Measurements from ENCODE around the gene RIN3. TPM values are rescaled to one million over a fixed set of nuclear protein-coding genes. Genes with fewer than 3 reads are reported as not detected.

Gene RIN3
- total and polyA plus RNA-seq, 2 experiments from 2014 or later = 1.8 to 7.0 TPM

DNA sequence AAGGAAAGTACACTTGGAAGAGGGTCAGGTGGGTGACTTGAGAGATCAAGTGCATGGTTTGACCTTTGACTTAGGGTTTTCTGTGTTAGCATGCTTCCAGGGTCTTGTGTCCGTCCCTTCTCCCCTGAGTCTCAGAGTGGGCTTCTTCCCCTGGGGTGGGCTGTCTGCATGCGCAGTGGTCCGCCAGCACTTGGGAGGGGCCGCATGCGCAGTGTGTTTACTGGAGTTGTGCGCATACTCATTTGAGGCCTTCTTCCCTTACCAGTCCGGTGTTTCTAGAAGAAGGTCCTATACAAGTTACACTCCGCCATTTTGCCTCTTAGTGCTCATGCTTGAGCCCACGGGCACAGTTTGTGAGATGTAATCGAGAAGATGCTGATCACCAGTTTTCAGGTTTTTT is 58.5 kb downstream of the RIN3 start:
- peaks cover 4% of the 10 kb centered on the region; the same call in 1 of the 2 replicates for H3K36me3 ChIP-seq (ENCODE audit: low read depth)
- no peaks in the 10 kb centered on the region for H3K9me2 ChIP-seq (ENCODE audit: insufficient read depth)
- DNase-seq = no peak
- no peaks in the 10 kb centered on the region for H4K20me1 ChIP-seq (ENCODE audit: insufficient read depth)
- H3K9me3 ChIP-seq (ENCODE audit: low read depth) = no peaks in the 10 kb centered on the region
- no peak overlapping the region for H3K9ac ChIP-seq
- no peak overlapping the region for H2AFZ ChIP-seq
- no peaks in the 10 kb centered on the region for H3K27me3 ChIP-seq (replicated peaks; ENCODE audit: insufficient read depth)
- TF ChIP-seq EZH2phosphoT487 (IDR thresholded peaks at IDR 0.05; ENCODE audit: insufficient read depth, low read depth) (no peak), EZH2 (IDR thresholded peaks at IDR 0.05; ENCODE audit: insufficient read depth, poor library complexity, severe bottlenecking) (no peak)
- H3K27ac ChIP-seq = no peak overlapping the region
- H3K79me2 ChIP-seq (ENCODE audit: insufficient read depth) = no peaks in the 10 kb centered on the region
- no peak overlapping the region for H3K4me2 ChIP-seq (ENCODE audit: unreplicated experiment)
- no peak overlapping the region for H3K4me3 ChIP-seq
- no peaks in the 10 kb centered on the region for H3F3A ChIP-seq (ENCODE audit: insufficient read depth)
- WGBS, 2 experiments (ENCODE audit: low coverage in 1 of 2, low lambda C conversion rate in 2 of 2, missing lambda C conversion rate in 2 of 2) = 89 to 90% methylated on average over 10 of the region's 10 CpGs
- in situ Hi-C loops (cut with MboI) = no loop called here
- no peaks in the 10 kb centered on the region for H3K4me1 ChIP-seq (ENCODE audit: insufficient read depth)

- Histone ChIP-seq H3K9ac (no peak overlapping the region), H3F3A (ENCODE audit: insufficient read depth) (no peaks in the 10 kb centered on the region), H3K9me2 (ENCODE audit: insufficient read depth) (no peaks in the 10 kb centered on the region), H3K4me3 (no peak overlapping the region), H3K9me3 (ENCODE audit: low read depth) (no peaks in the 10 kb centered on the region), H3K4me2 (ENCODE audit: unreplicated experiment) (no peak overlapping the region), H3K27ac (no peak overlapping the region), H4K20me1 (ENCODE audit: insufficient read depth) (no peaks in the 10 kb centered on the region), H2AFZ (no peak overlapping the region), H3K36me3 (ENCODE audit: low read depth) (peaks cover 6% of the 10 kb centered on the region; the same call in 1 of the 2 replicates), H3K27me3 (replicated peaks; ENCODE audit: insufficient read depth) (no peaks in the 10 kb centered on the region), H3K4me1 (ENCODE audit: insufficient read depth) (peaks cover 8% of the 10 kb centered on the region), H3K79me2 (ENCODE audit: insufficient read depth) (no peaks in the 10 kb centered on the region)
- WGBS, 2 experiments (ENCODE audit: low coverage in 1 of 2, low lambda C conversion rate in 2 of 2, missing lambda C conversion rate in 2 of 2) = 99% methylated on average over 8 of the region's 8 CpGs
- TF ChIP-seq EZH2 (IDR thresholded peaks at IDR 0.05; ENCODE audit: insufficient read depth, poor library complexity, severe bottlenecking) (no peak), EZH2phosphoT487 (IDR thresholded peaks at IDR 0.05; ENCODE audit: insufficient read depth, low read depth) (no peak)
- no peak for DNase-seq
- in situ Hi-C loops (cut with MboI) = no loop called here
Measured at GRCh38 chr14:92573761-92574498, 60.3 kb downstream of the RIN3 start.

- in situ Hi-C loops (cut with MboI) = no loop called here
- Histone ChIP-seq H3K9me3 (ENCODE audit: low read depth) (no peaks in the 10 kb centered on the region), H3F3A (ENCODE audit: insufficient read depth) (no peaks in the 10 kb centered on the region), H3K9ac (no peak overlapping the region), H3K79me2 (ENCODE audit: insufficient read depth) (no peaks in the 10 kb centered on the region), H3K36me3 (ENCODE audit: low read depth) (peaks cover 6% of the 10 kb centered on the region; the same call in 1 of the 2 replicates), H3K4me3 (no peak overlapping the region), H3K27ac (no peak overlapping the region), H4K20me1 (ENCODE audit: insufficient read depth) (no peaks in the 10 kb centered on the region), H3K27me3 (replicated peaks; ENCODE audit: insufficient read depth) (no peaks in the 10 kb centered on the region), H3K4me2 (ENCODE audit: unreplicated experiment) (no peak overlapping the region), H3K4me1 (ENCODE audit: insufficient read depth) (peaks cover 11% of the 10 kb centered on the region), H2AFZ (no peak overlapping the region), H3K9me2 (ENCODE audit: insufficient read depth) (no peaks in the 10 kb centered on the region)
- TF ChIP-seq EZH2phosphoT487 (IDR thresholded peaks at IDR 0.05; ENCODE audit: insufficient read depth, low read depth) (no peak), EZH2 (IDR thresholded peaks at IDR 0.05; ENCODE audit: insufficient read depth, poor library complexity, severe bottlenecking) (no peak)
- WGBS, 2 experiments (ENCODE audit: low coverage in 1 of 2, low lambda C conversion rate in 2 of 2, missing lambda C conversion rate in 2 of 2) = 96 to 97% methylated on average over 7 of the region's 7 CpGs
- no peak for DNase-seq
Measured at GRCh38 chr14:92575061-92575747, 61.6 kb downstream of the RIN3 start.

GRCh38 chr14:92575748-92576303 is 62.2 kb downstream of the RIN3 start:
- TF ChIP-seq EZH2 (IDR thresholded peaks at IDR 0.05; ENCODE audit: insufficient read depth, poor library complexity, severe bottlenecking) (no peak), EZH2phosphoT487 (IDR thresholded peaks at IDR 0.05; ENCODE audit: insufficient read depth, low read depth) (no peak)
- H2AFZ ChIP-seq = no peak overlapping the region
- H3F3A ChIP-seq (ENCODE audit: insufficient read depth) = no peaks in the 10 kb centered on the region
- H3K9me2 ChIP-seq (ENCODE audit: insufficient read depth) = no peaks in the 10 kb centered on the region
- H3K4me2 ChIP-seq (ENCODE audit: unreplicated experiment) = no peak overlapping the region
- peaks cover 11% of the 10 kb centered on the region for H3K4me1 ChIP-seq (ENCODE audit: insufficient read depth)
- H3K27me3 ChIP-seq (replicated peaks; ENCODE audit: insufficient read depth) = no peaks in the 10 kb centered on the region
- in situ Hi-C loops (cut with MboI) = no loop called here
- 90 to 95% methylated on average over 7 of the region's 7 CpGs for WGBS, 2 experiments (ENCODE audit: low coverage in 1 of 2, low lambda C conversion rate in 2 of 2, missing lambda C conversion rate in 2 of 2)
- no peak overlapping the region for H3K4me3 ChIP-seq
- H4K20me1 ChIP-seq (ENCODE audit: insufficient read depth) = no peaks in the 10 kb centered on the region
- peaks cover 6% of the 10 kb centered on the region; the same call in 1 of the 2 replicates for H3K36me3 ChIP-seq (ENCODE audit: low read depth)
- H3K79me2 ChIP-seq (ENCODE audit: insufficient read depth) = no peaks in the 10 kb centered on the region
- no peak for DNase-seq
- no peak overlapping the region for H3K9ac ChIP-seq
- no peak overlapping the region for H3K27ac ChIP-seq
- H3K9me3 ChIP-seq (ENCODE audit: low read depth) = no peaks in the 10 kb centered on the region
